Measurements from ENCODE around the gene POLR2J.

DNA sequence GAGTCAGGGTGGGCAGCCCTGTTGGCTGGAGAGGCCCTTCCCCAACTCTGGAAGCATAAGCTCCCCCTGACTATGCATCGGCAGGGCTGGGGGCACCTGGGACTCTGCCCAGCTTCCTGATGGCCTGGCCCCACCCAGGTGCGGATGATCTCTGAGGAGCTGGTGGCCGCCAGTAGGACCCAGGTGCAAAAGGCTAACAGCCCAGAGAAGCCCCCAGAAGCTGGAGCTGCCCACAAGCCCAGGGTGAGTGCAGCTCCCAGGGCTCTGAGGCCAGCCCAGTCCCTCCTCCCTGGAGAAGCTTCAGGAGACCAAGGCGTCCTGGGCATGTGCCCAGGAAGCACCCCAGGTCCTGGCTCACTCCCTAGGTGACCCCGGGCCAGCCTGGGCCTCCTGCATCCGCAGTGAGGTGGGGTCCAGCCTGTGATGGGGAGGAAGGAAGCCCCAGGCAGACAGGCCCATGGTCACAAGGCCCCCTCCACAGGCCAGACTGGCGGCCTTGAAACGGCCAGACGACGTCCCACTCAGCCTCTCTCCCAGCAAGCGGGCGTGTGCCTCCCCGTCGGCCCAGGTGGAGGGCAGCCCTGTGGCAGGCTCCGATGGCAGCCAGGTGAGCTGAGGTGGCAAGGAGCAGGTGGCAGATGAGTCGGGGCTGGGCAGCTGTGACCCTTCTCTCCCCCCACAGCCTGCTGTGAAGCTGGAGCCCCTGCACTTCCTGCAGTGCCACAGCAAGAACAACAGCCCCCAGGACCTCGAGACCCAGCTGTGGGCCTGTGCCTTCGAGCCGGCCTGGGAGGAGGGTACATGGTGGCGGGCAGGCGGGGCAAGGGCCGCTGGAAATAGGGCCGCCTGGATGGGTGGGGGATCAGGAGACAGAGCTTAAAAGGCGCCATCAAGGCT lies 10.9 kb downstream of the POLR2J start:
- no peak for TF ChIP-seq POLR2A (IDR thresholded peaks at IDR 0.05; ENCODE audit: low read depth, low read length)
- no peak for TF ChIP-seq POLR2AphosphoS5 (IDR thresholded peaks at IDR 0.05; ENCODE audit: low read depth, low read length)
- no peak for TF ChIP-seq TAF1 (IDR thresholded peaks at IDR 0.05; ENCODE audit: borderline replicate concordance, low read depth, low read length)

Data from GM12892 (cell line).